ENCODE results near the gene TPO.
A peak's percentile ranks its signal among the peaks of the same experiment; 100 is the strongest.
"Not testable (repeated sequence)": the region's sequence is repeated elsewhere in the genome, so short reads cannot be mapped to it uniquely, and the experiment has no call there.

TPO gene

DNA sequence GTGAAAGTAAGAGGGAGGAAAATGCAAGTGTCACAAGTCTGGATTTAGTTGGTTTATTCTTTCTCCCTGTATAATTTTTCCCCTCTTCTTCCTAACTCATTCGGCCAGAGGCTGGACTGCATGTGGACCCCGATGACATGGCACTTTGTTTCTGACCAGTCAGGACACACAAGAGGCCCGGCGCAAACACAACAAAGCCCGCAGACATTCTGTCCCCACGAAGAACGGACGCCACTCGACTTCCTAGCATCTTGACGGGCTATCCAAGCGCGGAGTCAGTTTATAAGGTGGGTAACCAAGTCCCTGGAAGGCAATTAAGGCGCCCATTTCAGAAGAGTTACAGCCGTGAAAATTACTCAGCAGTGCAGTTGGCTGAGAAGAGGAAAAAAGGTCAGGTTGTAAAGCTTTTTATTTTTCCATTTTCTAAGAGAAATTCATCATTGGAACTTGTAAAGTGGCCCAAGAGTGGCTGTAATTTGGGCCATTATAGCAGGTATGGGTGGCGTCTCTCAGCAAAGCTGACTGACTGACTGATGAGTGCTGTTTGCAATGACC is at the start of gene TPO:
TSS of gene TPO (plus strand) at position 308 of the 555 bp plus-strand sequence. CDS start 946 bp downstream, outside the sequence.
- no peak for DNase-seq

DNA sequence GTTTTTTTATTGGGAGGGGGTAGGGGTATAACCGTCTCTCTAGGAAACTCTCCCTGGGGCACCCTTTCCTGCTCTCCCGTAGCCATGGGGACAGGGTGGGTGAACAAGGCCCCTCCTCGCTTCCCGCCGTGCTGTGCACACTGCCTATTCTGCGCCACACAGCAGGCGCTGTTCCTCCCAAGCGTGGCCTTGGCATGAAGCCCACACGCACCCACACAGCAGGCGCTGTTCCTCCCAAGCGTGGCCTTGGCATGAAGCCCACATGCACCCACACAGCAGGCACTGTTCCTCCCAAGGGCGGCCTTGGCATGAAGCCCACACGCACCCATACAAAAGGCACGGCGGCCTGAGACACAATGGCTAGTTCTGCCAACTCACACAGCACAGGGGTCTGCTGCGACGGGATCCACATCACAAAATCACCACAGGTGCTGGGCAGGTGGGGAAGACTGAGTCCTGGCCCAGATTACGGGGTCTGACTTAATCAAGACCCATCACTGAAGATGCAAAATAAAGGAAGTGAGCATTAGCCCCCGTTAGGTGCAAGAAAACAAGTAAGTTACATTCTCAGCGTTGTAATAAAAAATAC is 46.6 kb upstream of the TPO start:
- peak in 1 of 2 donors; percentile 13 for DNase-seq

DNA sequence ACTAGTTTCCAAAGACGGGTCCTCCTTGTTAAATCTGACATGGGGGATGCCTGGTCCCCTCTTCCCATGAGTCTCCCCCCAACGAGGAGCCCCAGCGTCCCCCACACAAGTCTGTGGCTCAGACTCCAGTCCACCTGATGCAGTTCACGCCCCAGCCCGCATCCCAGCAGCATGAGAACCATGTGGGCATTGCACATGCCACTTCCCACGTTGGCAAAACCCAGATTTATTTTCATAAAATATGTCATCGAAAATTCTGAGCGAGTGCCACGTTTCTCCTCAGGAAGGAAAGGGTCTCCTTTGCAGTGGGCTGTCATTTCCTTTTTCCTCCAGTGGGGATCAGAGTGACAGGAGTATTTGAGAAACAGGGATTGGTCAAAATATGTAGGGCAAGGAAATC is 45.7 kb upstream of the TPO start:
- DNase-seq = no peak

DNA sequence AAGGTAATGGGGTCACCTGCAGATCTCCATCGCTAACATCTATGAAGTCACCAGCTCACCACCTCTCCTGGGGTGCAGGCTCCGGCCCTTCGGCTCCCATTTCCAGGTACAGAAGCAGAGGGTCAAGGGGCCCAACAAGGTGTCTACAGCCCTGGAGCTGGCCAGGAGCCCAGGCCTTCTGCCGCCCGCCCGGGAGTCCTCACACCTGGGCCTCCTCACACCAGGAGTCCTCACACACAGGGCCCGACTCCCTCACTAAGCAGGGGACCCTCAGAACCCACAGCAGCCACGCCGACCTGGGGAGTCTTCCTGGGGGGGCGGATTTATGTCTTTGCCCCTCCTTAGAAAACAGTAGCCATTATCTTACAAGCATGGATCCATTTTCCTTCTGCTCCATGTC is 43.4 kb upstream of the TPO start:
- no peak for DNase-seq

DNA sequence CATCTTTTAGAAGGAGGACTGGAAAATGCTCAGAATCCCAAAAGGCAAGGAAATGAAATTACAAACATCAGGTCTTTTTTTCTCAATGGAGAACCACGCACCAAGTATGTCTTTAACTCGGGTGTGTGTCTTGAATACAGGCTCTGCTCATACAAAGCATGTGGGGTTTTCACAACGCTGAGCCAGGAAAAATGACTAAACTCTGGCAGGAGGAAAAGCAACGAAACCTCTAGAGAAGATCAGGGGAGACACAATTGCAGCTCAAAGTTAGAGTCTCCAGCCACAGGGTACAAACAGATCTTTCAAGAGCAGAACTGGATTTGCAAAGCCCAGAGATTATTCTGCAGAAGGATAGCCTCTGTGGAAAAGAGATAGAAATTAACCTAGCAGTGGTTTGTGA is 42.8 kb upstream of the TPO start:
- DNase-seq = no peak

DNA sequence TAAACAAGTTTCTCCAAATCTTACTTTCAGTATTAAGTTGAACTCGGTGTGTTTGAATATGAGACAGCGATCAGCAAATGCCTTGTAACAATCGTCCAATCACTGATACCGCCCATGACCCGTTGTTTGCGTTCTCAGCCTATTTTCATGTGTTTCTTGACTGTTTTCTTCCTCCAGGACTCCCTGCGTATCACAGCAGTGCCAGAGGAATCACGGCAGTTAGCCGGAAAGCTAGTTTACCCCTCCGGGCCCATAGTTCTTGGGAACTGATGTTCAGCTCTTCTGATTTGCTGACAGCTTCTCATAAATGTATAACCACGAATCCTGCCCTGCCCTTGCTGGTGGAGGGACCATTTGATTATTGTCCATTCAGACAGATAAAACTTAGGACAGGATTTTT is 42.2 kb upstream of the TPO start:
- DNase-seq = no peak

DNA sequence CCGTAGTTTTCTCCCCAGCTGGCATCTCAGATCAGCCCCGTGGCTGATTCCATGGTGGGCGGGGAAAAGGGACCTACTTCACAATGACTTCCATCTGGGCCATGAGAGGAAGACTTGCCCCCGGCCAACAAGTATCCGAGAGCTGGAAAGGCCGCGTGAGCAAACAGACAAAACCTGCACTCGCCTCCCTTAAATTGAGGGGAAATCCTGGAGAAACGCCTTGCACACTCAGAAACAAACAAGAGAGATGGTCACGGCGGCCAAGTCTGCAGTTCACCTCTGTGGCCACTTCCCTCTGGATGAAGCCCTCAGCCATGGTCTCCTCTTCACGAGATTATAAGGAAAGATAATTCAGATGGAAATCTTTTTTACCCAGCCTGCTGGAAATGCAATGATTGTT is 39.4 kb upstream of the TPO start:
- DNase-seq = no peak

DNA sequence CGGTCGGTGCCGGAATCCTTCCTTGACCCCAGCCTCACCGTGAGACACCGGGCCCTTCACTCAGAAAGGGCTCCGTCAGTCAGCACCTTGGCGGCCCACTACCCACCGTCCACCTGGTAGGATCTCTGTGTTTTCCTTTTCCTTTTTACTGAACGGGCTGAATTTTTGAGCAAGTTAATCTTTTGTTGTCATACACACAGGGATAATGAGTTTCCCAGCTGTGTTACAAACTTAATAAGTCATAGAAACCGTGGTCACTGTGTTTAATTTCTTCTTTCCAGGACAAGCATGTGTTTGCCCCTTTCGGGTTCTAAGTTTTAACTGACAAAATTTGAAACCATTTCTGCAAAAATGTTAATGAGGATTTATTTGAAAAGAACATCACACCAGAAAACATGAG is 39.0 kb upstream of the TPO start:
- no peak for DNase-seq

DNA sequence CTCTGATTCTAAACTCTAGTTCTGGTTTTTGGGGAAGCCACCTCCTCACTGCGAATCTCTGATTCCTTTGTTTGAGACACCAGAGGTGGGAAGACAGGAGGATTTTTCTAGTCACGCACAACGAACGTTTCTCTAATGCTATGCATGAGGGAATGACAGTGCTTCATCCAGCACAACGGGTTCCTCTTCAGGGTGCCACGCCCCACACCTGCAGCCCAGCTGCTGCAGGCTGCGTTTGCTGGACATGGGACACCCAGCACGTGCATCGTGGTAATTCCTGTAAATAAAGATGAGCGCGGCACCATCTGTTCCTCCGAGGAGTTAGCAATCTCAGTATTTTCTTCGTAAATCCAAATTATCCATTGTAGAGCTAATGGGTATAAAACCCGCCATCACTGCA is 37.5 kb upstream of the TPO start:
- DNase-seq = no peak

DNA sequence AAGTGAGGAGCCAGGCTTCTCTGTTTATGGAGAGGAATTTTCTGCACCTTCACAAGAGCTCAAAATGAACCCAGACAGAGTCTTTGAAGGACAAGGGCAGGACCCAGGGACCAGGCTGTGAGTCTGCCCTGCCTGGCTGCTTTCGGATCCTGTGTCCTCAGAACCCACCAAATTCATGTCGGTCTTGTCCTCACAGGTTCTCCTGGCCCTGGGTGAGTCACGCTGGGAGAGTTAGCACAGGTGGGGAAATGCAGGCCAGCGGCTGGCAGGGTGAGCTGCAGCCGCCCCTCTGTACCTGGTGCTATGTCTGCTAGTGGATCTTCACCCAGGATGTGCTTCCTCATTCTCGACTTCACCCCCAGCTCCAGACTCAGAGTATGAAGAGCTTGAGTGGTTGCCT is 35.8 kb upstream of the TPO start:
- DNase-seq = no peak

DNA sequence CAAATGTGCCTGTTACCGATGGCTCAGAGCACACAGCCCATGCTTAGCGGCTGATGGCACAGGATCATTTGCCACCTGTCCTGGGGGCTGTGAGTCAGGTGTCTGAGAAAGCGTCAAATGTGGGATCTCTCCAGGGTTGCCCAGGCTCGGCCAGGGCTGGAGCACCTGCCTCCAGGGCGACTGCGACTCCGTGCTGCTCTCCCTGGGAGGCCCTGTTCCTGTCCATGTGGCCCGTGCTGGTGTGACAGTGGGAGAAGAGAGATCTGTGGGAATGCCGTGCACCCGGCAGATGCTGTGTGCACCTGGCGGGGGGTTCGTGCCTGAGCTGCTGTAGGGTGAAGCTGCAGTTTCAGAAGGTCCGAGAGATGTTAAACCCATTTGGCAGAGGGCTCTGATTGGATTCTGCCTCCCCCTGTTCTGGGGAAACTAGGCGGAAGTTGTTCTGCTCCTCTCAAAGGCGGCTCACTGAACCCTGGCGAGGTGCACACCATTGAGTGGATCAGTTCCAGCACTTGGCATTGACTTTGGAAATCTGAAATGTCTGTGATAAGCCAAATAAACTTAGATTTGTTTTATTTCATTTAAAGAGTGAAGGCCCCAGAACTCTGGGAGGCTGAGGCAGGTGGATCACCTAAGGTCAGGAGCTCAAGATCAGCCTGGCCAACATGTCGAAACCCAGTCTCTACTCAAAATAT is 34.7 kb upstream of the TPO start:
- no peak for DNase-seq

DNA sequence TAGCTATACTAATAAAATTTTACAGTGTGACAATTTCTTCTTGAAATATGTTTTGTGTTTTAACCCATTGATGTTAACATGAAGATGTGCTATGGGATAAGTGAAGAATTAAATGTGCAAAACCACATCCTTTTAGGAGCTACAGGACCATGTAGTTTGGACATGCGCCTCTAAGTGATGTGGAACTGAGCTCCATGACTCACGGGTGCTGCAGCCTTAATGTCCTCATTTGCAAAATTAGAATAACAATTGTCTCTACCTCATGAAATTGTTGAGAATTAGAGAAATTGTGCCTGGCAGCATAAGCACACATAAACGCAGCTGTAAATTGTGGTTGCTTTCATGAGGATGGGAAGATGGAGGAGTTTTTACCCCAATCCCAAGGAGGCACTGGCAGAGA is 31.6 kb upstream of the TPO start:
- DNase-seq = no peak

DNA sequence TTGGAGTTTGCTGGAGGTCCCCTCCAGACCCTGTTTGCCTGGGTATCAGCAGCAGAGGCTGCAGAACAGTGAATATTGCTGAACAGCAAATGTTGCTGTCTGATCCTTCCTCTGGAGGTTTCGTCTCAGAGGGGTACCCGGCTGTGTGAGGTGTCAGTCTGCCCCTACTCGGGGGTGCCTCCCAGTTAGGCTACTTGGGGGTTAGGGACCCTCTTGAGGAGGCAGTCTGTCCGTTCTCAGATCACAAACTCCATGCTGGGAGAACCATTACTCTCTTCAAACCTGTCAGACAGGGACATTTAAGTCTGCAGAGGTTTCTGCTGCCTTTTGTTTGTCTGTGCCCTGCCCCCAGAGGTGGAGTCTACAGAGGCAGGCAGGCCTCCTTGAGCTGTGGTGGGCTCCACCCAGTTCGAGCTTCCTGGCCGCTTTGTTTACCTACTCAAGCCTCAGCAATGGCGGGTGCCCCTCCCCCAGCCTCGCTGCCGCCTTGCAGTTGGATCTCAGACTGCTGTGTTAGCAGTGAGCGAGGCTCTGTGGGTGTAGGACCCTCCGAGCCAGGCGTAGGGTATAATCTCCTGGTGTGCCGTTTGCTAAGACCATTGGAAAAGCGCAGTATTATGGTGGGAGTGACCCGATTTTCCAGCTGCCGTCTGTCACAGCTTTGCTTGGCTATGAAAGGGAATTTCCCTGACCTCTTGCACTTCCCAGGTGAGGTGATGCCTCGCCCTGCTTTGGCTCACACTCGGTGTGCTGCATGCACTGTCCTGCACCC is 25.1 kb upstream of the TPO start:
- not testable (repeated sequence) for DNase-seq

DNA sequence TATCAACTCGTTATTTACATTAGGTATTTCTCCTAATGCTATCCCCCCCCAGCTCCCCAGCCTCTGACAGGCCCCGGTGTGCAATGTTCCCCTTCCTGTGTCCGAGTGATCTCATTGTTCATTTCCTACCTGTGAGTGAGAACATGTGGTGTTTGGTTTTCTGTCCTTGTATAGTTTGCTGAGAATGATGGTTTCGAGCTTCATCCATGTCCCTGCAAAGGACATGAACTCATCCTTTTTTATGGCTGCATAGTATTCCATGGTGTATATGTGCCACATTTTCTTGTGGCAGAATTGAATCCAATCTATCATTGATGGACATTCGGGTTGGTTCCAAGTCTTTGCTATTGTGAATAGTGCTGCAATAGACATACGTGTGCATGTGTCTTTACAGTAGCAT is 23.1 kb upstream of the TPO start:
- DNase-seq = not testable (repeated sequence)

DNA sequence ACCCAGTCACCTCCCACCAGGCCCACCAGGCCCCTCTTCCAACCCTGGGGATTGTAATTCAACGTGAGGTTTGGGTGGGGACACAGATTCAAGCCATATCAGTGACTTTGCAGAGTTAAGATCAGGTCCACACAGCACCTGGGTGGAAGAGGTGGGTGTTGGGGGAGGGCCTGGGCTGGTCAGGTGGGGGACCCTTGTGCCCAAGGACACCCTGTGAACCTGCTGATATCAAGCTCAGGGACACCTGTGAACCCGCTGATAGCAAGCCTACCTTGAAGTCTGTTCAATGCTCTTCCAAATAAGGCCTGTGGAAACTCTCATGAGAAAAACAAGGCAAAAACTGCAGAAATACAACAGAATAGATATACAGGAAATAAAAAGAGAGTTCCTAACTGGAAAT is 19.9 kb upstream of the TPO start:
- DNase-seq = no peak

DNA sequence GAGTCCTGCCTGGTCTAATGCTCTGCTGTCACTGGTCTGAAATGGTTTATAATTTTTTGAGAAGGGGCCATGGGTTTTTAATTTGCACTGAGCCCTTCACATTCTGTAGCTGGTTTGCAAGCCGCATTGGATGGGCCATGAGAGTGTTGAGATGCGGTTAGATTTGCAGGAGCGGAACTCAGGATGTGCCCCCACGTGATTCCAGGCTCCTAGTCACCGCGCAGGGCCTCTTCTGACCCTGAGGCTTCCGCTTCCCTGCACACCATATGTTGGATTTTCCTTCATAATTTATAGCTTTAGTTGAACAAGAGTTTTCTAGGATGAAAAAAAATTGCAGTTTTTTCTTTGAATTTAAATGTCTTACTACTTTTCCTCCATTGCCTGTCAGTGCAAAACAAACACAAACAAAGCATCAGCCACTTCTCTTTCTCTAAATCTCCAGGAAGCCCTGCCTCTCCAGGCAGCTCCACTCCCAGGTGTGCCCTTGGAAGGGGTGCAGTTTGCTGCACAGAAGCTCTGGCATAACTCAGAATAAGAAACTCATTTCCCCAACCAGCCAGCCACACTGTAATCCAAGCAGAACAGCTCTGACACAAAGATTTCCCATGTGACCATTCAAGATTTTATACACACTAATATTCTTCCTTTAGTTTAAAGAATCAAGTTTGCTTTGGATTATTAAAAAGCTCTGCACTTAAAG is 18.4 kb upstream of the TPO start:
- no peak for DNase-seq

DNA sequence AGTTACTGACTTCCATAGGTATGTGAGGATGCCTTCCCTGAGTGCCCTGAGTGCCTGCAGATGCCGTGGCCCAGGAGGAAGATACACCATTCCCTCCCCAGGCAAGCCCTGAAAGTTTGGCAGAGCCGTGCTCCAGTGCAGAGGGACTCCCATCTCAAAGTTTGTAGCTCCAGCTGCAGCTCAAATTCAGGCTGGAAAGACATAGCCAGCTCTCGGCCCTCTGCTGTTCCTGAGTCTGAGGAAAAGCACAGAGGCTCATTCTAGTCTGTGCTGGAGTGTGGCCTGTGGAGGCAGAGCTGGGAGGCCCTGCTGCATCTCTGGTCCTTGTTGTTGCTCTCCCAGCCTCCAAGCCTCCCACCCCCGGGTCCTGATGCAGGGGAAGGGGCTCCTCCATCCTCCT is 15.9 kb upstream of the TPO start:
- DNase-seq = no peak

DNA sequence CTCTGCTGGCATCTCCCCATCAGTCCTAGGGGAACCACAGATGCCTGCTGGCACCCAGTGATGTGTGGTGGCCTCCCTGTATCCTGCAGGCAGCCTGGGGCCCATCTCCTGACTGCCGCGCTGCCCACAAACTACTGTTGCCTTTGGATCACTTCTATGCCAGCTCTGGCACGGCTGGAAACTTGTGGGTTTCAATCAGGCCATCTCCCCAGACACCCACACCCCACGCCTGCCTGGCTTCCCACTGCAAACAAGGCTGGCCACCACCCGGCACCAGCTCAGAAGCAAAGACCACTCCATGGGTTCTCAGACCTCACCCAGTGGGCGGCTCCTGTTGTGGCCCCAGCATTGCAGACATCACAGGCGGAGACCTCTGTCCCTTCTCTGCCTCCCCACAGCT is 15.1 kb upstream of the TPO start:
- DNase-seq = no peak

DNA sequence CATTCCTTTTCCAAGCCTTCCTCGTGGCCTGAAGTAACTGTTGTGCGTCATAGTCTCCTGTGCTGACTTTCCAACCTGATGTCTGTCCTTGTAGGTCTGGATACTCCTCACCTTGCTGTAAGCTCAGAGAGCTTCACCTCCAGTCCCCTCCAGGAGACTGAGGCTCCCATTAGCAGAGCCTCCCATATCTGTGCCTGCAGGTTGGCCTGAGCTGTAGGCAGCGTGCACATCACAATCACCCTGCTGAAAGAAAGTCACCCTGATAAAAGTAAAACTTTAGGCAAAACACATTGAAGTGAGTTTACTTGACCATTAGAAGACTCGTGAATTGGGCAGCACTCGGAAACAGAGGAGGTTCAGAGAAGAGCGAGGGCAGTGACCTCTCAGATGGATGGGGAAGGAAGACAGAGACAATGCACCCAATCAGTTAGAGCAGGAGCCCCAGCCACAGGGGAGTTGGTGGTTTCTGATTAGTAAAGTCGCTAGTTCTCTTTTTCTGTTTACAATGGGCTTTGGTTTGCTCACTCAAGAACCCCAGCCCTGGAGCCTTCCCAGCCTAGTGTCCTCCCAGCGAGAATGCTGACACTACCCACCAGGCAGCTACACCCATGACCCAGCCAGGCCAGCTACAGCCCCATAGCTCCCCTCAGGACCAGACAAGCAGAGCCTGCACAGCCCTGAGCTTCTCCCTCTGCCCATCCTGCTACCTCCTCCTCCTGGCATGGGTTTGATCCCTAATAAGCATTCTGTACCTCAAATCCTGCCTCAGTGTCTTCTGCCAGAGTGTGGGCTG is 12.1 kb upstream of the TPO start:
- no peak for DNase-seq

DNA sequence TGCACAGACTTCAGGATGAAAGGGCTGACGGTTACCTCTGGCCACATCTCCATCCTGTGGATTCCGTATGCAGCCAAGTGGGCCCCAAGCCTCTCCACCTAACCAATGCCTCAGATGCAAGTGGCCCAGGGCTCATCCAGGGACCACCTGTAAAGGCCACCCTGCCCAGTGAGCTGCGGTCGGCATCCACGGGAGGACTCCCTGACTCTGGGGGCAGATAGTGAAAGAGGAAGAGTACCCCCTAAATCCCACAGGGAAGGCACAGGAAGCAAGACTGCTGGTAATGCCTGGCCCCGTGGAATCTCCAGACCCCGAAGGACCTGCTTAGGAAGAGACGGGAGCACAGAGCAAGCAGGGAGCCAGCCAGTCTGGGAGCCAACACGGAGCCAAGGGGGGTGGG is 11.2 kb upstream of the TPO start:
- DNase-seq = no peak

DNA sequence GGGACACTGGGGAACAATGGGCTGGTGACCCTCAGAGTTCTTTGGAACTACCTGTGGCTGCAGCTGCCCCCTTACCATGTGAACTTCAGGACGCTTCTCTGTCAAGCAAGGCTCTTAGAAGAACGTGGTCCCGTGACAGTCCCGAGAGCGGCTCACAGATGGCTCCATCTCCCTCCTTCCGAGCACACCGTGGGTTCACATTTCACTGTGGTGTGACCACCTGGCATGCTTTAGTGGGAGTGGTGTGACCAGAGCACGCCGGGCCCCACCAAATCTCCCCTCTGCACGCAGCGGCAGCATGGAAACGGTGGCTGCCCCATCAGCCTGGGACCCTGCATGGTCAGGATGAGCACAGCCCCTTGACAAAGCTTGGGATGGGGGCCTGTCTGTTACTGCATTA is 9.7 kb upstream of the TPO start:
- DNase-seq = no peak

DNA sequence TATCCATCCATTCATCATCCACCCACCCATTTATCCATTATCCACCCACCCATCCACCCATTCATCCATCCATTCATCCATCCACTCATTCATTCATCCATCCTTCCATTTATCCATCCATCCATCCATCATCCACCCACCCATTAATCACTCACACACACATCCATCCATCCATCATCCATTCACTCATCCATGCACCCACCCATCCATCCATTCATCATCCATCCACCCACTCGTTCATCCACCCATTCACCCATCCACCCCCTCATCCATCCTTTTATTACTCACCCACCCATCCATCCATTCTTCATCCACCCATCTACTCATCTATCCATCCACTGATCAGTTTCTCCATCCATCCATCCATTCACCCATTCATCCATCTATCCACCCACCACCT is 8.1 kb upstream of the TPO start:
- no peak for DNase-seq

DNA sequence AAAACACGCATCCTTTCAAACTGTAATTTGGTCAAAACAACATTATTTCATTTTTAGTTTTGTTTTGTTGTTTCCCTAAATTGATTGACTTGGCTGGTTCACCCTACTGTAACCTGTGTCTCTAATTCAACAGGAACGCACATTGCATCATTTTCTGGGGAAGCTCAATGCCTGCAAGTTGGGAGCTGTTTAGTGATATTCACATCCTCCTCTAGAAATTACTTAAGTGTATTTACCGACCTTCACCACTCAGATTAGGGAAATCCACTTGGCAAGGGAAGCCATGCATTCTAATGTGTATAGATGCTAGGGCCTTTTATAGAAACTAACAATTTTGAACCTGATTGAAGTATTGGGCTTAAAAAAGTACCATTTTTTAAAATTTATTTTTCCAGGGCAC is 7.3 kb upstream of the TPO start:
- DNase-seq = no peak

Measured in CD4-positive, alpha-beta T cell treated with Interleukin-1 beta for 1 hour (primary cell).